Activated naive CD8-positive, alpha-beta T cell treated with anti-CD3 and anti-CD28 coated beads, Interleukin-2, amount 50 U/mL, for 24 hours (primary cell): Measurements from ENCODE around the gene ZSCAN4.

ENCODE experiments used
- ATAC-seq: fragments of 150-1000 bp; cut with Tn5 transposase; one replicate; pipeline ENCODE4 v1.10.0; 2021
- DNase-seq: peaks from one replicate; pipeline ENCODE4 v3.0.0; 2021
- H3K27ac Mint-ChIP-seq: one replicate; pipeline ENCODE4 v1.8.0; 2021; ENCODE audit warnings: mild to moderate bottlenecking, mixed read lengths
- H3K27me3 Mint-ChIP-seq: one replicate; pipeline ENCODE4 v1.8.0; 2021; ENCODE audit warnings: mixed read lengths
- H3K36me3 Mint-ChIP-seq: one replicate; pipeline ENCODE4 v1.8.0; 2021; ENCODE audit warnings: low read depth, mixed read lengths
- H3K4me1 Mint-ChIP-seq: one replicate; pipeline ENCODE4 v1.8.0; 2021; ENCODE audit warnings: mixed read lengths
- H3K4me3 Mint-ChIP-seq: one replicate; pipeline ENCODE4 v1.8.0; 2021; ENCODE audit warnings: mild to moderate bottlenecking, moderate library complexity, mixed read lengths
- H3K9me3 Mint-ChIP-seq: one replicate; pipeline ENCODE4 v1.8.0; 2021; ENCODE audit warnings: mixed read lengths

Gene ZSCAN4

GRCh38 chr19:57668635-57669034 is at the start of gene ZSCAN4:
TSS of gene ZSCAN4 (plus strand) at chr19:57668935. CDS start at chr19:57676146, 7,211 bp downstream.
- H3K27me3 Mint-ChIP-seq, result peaks cover 37% of the 10 kb centered on the region
- H3K9me3 Mint-ChIP-seq, result peaks cover 3% of the 10 kb centered on the region
- H3K36me3 Mint-ChIP-seq, result no peaks in the 10 kb centered on the region
- H3K4me3 Mint-ChIP-seq, result no peak within 1 kb of the TSS
- H3K4me1 Mint-ChIP-seq, result peaks cover 2% of the 10 kb centered on the region
- no peak for DNase-seq
- ATAC-seq, result no peak
- no peak within 1 kb of the TSS for H3K27ac Mint-ChIP-seq

GRCh38 chr19:57620673-57621348 is 47.9 kb upstream of the ZSCAN4 start:
- H3K27ac Mint-ChIP-seq, result no peak overlapping the region
- H3K27me3 Mint-ChIP-seq, result no peaks in the 10 kb centered on the region
- H3K4me1 Mint-ChIP-seq, result peaks cover 3% of the 10 kb centered on the region
- peaks cover 79% of the 10 kb centered on the region for H3K9me3 Mint-ChIP-seq
- DNase-seq, result no peak
- H3K4me3 Mint-ChIP-seq, result no peak overlapping the region
- H3K36me3 Mint-ChIP-seq, result peaks cover 93% of the 10 kb centered on the region
- ATAC-seq, result no peak

DNA sequence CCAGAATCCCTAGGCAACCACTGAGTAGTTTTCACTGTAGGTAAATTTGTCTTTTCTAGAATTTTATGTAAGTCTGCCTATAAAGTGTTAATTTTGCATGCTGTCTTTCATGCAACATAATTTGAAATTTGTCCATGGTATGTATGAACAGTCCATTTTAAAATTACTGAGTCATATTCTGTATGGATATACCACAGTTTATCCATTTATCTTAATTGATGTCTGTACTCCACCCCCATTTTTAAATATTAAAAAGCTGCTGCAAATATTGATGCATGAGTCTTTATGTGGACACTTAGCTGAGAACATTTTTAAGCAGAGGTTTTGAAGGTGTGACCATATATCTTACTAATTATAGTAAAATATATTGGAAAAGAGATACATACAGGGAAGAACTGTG is 45.6 kb upstream of the ZSCAN4 start:
- DNase-seq (no peak), ATAC-seq (no peak)
- Mint-ChIP-seq H3K27me3 (no peaks in the 10 kb centered on the region), H3K4me3 (no peak overlapping the region), H3K27ac (no peak overlapping the region), H3K36me3 (peaks cover 70% of the 10 kb centered on the region), H3K9me3 (peaks cover 70% of the 10 kb centered on the region), H3K4me1 (no peaks in the 10 kb centered on the region)

DNA sequence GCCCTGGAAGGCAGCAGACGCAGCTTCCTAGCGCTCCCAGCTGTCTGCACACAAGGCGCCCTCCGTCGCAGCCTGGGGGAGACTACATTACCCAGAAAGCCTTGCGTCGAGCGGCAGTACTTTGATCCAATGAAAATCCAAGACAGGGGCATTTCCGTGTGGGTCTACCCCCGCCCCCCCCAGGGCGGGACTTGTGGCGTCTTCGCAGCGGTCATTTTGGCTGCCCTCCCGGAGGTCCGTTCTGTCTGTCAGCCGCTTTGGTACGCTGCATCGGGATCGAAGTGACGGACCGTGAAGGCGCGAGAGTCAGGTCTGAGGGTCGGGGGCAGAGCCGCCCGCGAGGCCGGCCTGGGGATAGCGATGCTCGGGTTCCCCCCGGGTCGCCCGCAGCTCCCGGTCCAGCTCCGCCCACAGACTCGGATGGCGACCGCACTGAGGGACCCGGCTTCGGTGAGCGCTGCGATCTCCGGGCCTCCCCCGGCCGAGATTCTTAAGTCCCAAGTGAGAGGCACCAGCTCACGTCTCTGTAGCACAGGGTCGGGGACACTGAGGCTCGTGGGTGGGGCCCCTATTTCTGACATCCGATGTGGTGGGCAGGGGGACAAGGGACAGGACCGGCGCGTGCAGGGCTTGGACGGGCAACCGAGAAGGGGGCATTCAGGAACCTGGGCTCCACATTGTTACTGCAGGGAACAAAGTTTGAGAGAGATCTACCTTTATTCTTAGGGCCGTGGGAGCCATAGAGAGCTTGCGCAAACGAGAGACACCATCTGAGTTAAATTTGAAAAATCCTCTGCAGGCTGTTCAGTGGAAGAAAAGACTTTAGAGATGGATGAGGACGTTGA is 35.5 kb upstream of the ZSCAN4 start, which contains the start of gene ZNF211:
Gene ZNF211, plus strand, starts transcription at position 182 of the 845 bp plus-strand sequence. Its CDS starts 179 bp downstream, at position 361.
- no peaks in the 10 kb centered on the region for H3K27me3 Mint-ChIP-seq
- H3K9me3 Mint-ChIP-seq, result peaks cover 44% of the 10 kb centered on the region
- H3K4me1 Mint-ChIP-seq, result peaks cover 17% of the 10 kb centered on the region
- H3K4me3 Mint-ChIP-seq, result peak within 1 kb of the TSS; percentile 85
- H3K27ac Mint-ChIP-seq, result peak within 1 kb of the TSS; percentile 25
- H3K36me3 Mint-ChIP-seq, result peaks cover 42% of the 10 kb centered on the region
- ATAC-seq (peak; percentile 99), DNase-seq (peak; percentile 83)

DNA sequence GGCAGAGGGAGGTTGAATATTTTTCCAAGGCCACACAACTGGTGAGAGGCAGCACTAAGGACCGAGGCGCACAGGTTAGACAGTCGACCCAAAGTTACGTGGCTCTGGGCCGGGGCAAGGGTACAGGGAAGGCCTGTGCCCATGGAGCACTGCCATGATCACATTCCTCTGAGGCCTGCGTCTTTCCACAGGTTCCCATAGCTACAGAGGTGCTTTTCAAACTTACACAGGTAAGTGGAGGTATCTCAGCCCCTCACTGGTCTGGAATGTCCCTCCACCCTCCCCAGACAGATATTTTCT is 35.0 kb upstream of the ZSCAN4 start:
- no peaks in the 10 kb centered on the region for H3K27me3 Mint-ChIP-seq
- peaks cover 47% of the 10 kb centered on the region for H3K36me3 Mint-ChIP-seq
- H3K4me3 Mint-ChIP-seq, result peak overlapping the region; percentile 85
- peak overlapping the region; percentile 25 for H3K27ac Mint-ChIP-seq
- peaks cover 44% of the 10 kb centered on the region for H3K9me3 Mint-ChIP-seq
- peaks cover 17% of the 10 kb centered on the region for H3K4me1 Mint-ChIP-seq
- DNase-seq (no peak), ATAC-seq (no peak)

- Mint-ChIP-seq H3K4me3 (no peak overlapping the region), H3K36me3 (peaks cover 77% of the 10 kb centered on the region)
These were observed 31.4 kb upstream of the ZSCAN4 start for GRCh38 chr19:57637379-57637778.

DNA sequence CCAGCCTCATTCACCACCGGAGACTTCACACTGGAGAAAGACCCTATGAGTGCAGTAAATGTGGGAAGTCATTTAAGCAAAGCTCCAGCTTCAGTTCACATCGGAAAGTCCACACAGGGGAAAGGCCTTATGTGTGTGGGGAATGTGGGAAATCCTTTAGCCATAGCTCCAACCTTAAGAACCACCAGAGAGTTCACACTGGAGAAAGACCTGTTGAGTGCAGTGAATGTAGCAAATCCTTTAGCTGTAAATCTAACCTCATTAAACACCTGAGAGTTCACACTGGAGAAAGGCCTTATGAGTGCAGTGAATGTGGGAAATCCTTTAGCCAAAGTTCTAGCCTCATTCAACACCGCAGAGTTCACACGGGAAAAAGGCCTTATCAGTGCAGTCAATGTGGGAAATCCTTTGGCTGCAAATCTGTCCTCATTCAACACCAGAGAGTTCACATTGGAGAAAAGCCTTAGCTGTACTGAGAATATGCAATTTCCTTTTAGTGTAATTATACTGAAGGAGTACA is 27.0 kb upstream of the ZSCAN4 start:
- Mint-ChIP-seq H3K4me3 (no peak overlapping the region), H3K4me1 (no peaks in the 10 kb centered on the region), H3K9me3 (peaks cover 74% of the 10 kb centered on the region), H3K27ac (no peak overlapping the region), H3K27me3 (no peaks in the 10 kb centered on the region), H3K36me3 (peaks cover 69% of the 10 kb centered on the region)
- DNase-seq, result no peak
- ATAC-seq, result no peak

More at GRCh38 chr19:57637379-57637778, 31.4 kb upstream of the ZSCAN4 start:
- peaks cover 69% of the 10 kb centered on the region for H3K9me3 Mint-ChIP-seq
- no peak for ATAC-seq
- DNase-seq, result no peak
- peaks cover 17% of the 10 kb centered on the region for H3K4me1 Mint-ChIP-seq
- H3K27ac Mint-ChIP-seq, result no peak overlapping the region
- H3K27me3 Mint-ChIP-seq, result no peaks in the 10 kb centered on the region

GRCh38 chr19:57642396-57643046 is 26.2 kb upstream of the ZSCAN4 start:
- H3K4me3 Mint-ChIP-seq, result no peak overlapping the region
- DNase-seq, result no peak
- peaks cover 73% of the 10 kb centered on the region for H3K9me3 Mint-ChIP-seq
- H3K27me3 Mint-ChIP-seq, result no peaks in the 10 kb centered on the region
- no peak overlapping the region for H3K27ac Mint-ChIP-seq
- H3K4me1 Mint-ChIP-seq, result no peaks in the 10 kb centered on the region
- ATAC-seq, result no peak
- H3K36me3 Mint-ChIP-seq, result peaks cover 62% of the 10 kb centered on the region

DNA sequence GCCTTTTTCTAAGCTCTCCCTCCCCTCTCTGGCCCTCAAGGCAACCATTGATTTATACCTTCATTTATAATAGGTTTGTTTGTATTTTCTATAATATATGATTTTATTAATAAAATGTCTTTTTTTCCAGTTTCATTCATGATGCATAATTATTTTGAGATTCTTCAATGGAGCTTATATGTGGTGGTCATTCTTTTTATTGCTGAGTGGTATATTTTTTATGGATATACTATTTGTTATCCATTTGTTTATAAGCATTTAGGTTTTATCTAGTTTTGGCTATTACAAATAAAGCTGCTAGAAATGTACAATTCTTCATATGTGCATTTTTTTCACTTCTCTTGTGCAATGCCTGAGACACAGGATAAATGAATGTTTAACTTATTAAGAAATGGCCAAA is 25.0 kb upstream of the ZSCAN4 start:
- H3K27me3 Mint-ChIP-seq, result no peaks in the 10 kb centered on the region
- no peak overlapping the region for H3K4me3 Mint-ChIP-seq
- no peak for ATAC-seq
- H3K9me3 Mint-ChIP-seq, result peaks cover 75% of the 10 kb centered on the region
- DNase-seq, result no peak
- H3K4me1 Mint-ChIP-seq, result no peaks in the 10 kb centered on the region
- no peak overlapping the region for H3K27ac Mint-ChIP-seq
- peaks cover 55% of the 10 kb centered on the region for H3K36me3 Mint-ChIP-seq

- ATAC-seq (no peak), DNase-seq (no peak)
- Mint-ChIP-seq H3K9me3 (peaks cover 62% of the 10 kb centered on the region), H3K27me3 (peaks cover 4% of the 10 kb centered on the region), H3K36me3 (peaks cover 23% of the 10 kb centered on the region), H3K27ac (no peak overlapping the region), H3K4me3 (no peak overlapping the region), H3K4me1 (peaks cover 5% of the 10 kb centered on the region)
These were observed 20.3 kb upstream of the ZSCAN4 start for GRCh38 chr19:57648331-57649003.

DNA sequence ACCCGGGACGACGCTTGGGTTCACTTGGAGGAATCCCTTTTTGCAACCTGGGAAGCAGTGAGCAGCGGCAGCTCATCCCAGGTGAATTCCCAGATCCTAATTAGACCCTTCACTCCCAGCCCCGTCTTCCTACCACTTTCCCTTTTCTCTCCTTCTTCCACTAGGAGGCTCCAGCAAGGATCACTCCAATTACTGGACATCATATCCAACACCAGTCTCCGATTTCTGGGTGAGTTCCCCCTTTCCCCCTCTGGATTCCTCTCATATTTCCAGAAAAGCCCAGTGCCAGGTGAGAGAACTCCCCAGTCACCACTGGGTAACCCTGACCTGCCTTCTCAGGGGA is 17.1 kb upstream of the ZSCAN4 start:
- H3K4me1 Mint-ChIP-seq, result peaks cover 5% of the 10 kb centered on the region
- peaks cover 67% of the 10 kb centered on the region for H3K9me3 Mint-ChIP-seq
- H3K27ac Mint-ChIP-seq, result no peak overlapping the region
- H3K27me3 Mint-ChIP-seq, result peaks cover 26% of the 10 kb centered on the region
- H3K4me3 Mint-ChIP-seq, result no peak overlapping the region
- DNase-seq (no peak), ATAC-seq (no peak)
- peaks cover 23% of the 10 kb centered on the region for H3K36me3 Mint-ChIP-seq

DNA sequence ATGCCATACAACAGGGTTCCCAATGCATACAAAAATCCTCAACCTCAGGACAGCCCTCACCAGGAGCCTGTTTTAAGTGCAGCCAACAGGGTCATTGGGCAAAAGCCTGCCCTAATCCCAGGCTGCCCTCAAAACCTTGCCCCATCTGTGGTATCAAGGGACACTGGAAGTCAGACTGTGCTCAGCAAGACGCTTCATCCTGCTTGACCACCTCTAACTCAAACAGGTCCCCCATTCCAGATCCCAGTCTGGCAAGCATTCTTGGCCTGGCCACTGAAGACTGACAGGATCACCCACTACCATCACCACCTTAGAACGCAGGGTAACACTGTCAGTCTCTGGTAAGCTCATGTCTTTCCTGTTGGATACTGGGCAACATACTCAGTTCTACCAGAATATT is 15.0 kb upstream of the ZSCAN4 start:
- Mint-ChIP-seq H3K27me3 (peaks cover 32% of the 10 kb centered on the region), H3K36me3 (peaks cover 20% of the 10 kb centered on the region), H3K4me3 (no peak overlapping the region), H3K4me1 (peaks cover 5% of the 10 kb centered on the region), H3K27ac (no peak overlapping the region), H3K9me3 (peaks cover 54% of the 10 kb centered on the region)
- ATAC-seq (no peak), DNase-seq (no peak)

GRCh38 chr19:57655443-57655842 is 13.3 kb upstream of the ZSCAN4 start:
- no peak overlapping the region for H3K4me3 Mint-ChIP-seq
- peaks cover 17% of the 10 kb centered on the region for H3K36me3 Mint-ChIP-seq

DNA sequence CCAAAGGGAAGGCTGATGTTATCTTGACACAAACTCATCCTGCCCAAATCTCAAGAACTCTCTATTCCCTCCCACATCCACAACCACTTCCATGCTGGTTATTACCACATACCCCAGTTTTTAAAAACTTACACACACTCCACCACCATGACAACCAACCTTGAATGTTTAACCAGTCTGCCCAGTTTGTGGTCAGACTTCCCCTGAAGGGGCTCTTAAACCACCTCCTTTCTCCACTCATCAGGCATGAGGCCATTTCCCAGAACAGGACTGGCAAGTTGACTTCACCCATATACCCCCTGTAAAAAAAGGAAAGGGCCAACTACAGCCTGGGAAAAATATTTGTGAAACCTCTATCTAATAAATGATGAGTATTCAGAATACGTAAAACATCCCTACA is 12.4 kb upstream of the ZSCAN4 start:
- ATAC-seq (no peak), DNase-seq (no peak)
- Mint-ChIP-seq H3K27ac (no peak overlapping the region), H3K36me3 (peaks cover 15% of the 10 kb centered on the region), H3K27me3 (peaks cover 43% of the 10 kb centered on the region), H3K4me1 (peaks cover 5% of the 10 kb centered on the region), H3K9me3 (peaks cover 48% of the 10 kb centered on the region), H3K4me3 (no peak overlapping the region)

More at GRCh38 chr19:57655443-57655842, 13.3 kb upstream of the ZSCAN4 start:
- DNase-seq, result no peak
- ATAC-seq, result no peak
- Mint-ChIP-seq H3K27ac (no peak overlapping the region), H3K27me3 (peaks cover 40% of the 10 kb centered on the region), H3K4me1 (peaks cover 5% of the 10 kb centered on the region), H3K9me3 (peaks cover 48% of the 10 kb centered on the region)
